IMR-90 (cell line): ENCODE measurements around the gene PBRM1. TPM values are rescaled to one million over a fixed set of nuclear protein-coding genes. Genes with fewer than 3 reads are reported as not detected.

Source experiments
- ATAC-seq: fragments of 200-7000 bp; cut with Tn5 transposase; 2 replicates; pipeline ENCODE4 v1.9.1; 2020; ENCODE audit warnings: low read depth, mild to moderate bottlenecking, moderate library complexity
- BruUV-seq: library from RNA; stranded (reverse); fragments of 400-500 nt; replicated peaks from 2 replicates; lab custom pipeline; 2021; lab: Mats Ljungman, UMichigan
- CTCF ChIA-PET: fragments of 300-600 bp; formaldehyde crosslinking; extraction: SDS; loops from one replicate; lab custom pipeline; 2021; ENCODE audit warnings: antibody characterized with exemption; lab: Yijun Ruan, JAX
- POLR2A ChIA-PET: fragments of 300-600 bp; sonication (Branson Sonifier 250); formaldehyde crosslinking; loops from one replicate; lab custom pipeline; 2022; ENCODE audit warnings: antibody characterized with exemption; ENCODE audit not compliant: unreplicated experiment; lab: Charles Lee
- DNase-seq: peaks from one replicate; pipeline ENCODE4 v3.0.0; 2013
- H2AFZ ChIP-seq: replicated peaks from 2 replicates; pipeline ENCODE3; 2013; ENCODE audit warnings: low read length, mild to moderate bottlenecking; ENCODE audit not compliant: poor library complexity
- H2AK5ac ChIP-seq: 2 replicates; pipeline ENCODE4 v1.6.1; 2013; ENCODE audit warnings: low read depth, low read length, inconsistent platforms
- H2AK9ac ChIP-seq: replicated peaks from 2 replicates; pipeline ENCODE3; 2013; ENCODE audit warnings: mild to moderate bottlenecking, low read depth, low read length, moderate library complexity; ENCODE audit not compliant: poor library complexity
- H2BK120ac ChIP-seq: 2 replicates; pipeline ENCODE4 v1.6.1; 2013; ENCODE audit warnings: low read depth, low read length, inconsistent platforms
- H2BK15ac ChIP-seq: 3 replicates; pipeline ENCODE4 v1.6.1; 2013; ENCODE audit warnings: low read depth, low read length, inconsistent platforms
- H2BK20ac ChIP-seq: 2 replicates; pipeline ENCODE4 v1.6.1; 2013; ENCODE audit warnings: low read depth, mild to moderate bottlenecking, inconsistent platforms, low read length, moderate library complexity
- H2BK5ac ChIP-seq: 2 replicates; pipeline ENCODE4 v1.6.1; 2013; ENCODE audit warnings: mild to moderate bottlenecking, low read depth, low read length, inconsistent platforms; ENCODE audit not compliant: poor library complexity, severe bottlenecking
- H3K14ac ChIP-seq: replicated peaks from 2 replicates; pipeline ENCODE4 v1.6.1; 2013; ENCODE audit warnings: low read depth, low read length, inconsistent platforms
- H3K18ac ChIP-seq: 2 replicates; pipeline ENCODE4 v1.6.1; 2013; ENCODE audit warnings: low read depth, low read length, control low read depth
- H3K23ac ChIP-seq: 2 replicates; pipeline ENCODE4 v1.6.1; 2013; ENCODE audit warnings: low read depth, low read length, inconsistent platforms
- H3K27ac ChIP-seq: 2 replicates; pipeline ENCODE4 v1.5.1; 2013; ENCODE audit warnings: mild to moderate bottlenecking, control low read depth, low read length; ENCODE audit not compliant: insufficient read depth
- H3K27me3 ChIP-seq: 2 replicates; pipeline ENCODE4 v1.6.1; 2013; ENCODE audit warnings: low read length; ENCODE audit not compliant: control insufficient read depth, insufficient read depth
- H3K36me3 ChIP-seq: 2 replicates; pipeline ENCODE4 v1.6.1; 2013; ENCODE audit warnings: low read length, mixed read lengths; ENCODE audit not compliant: control insufficient read depth, insufficient read depth
- H3K4ac ChIP-seq: 2 replicates; pipeline ENCODE4 v1.6.1; 2013; ENCODE audit warnings: low read depth, low read length, inconsistent platforms
- H3K4me1 ChIP-seq: 2 replicates; pipeline ENCODE4 v1.6.1; 2013; ENCODE audit warnings: low read length, mixed read lengths; ENCODE audit not compliant: control insufficient read depth, insufficient read depth
- H3K4me2 ChIP-seq: 2 replicates; pipeline ENCODE4 v1.6.1; 2013; ENCODE audit warnings: low read depth, mild to moderate bottlenecking, control low read depth, low read length, moderate library complexity
- H3K4me3 ChIP-seq: 2 replicates; pipeline ENCODE4 v1.5.1; 2013; ENCODE audit warnings: low read depth, mild to moderate bottlenecking, control low read depth, low read length, moderate library complexity; ENCODE audit not compliant: insufficient read depth
- H3K56ac ChIP-seq: 2 replicates; pipeline ENCODE4 v1.6.1; 2013; ENCODE audit warnings: low read length, inconsistent platforms; ENCODE audit not compliant: insufficient read depth; ENCODE audit errors: extremely low read depth
- H3K79me1 ChIP-seq, 2 experiments: 2 replicates each; pipeline ENCODE4 v1.6.1; 2013; ENCODE audit warnings: low read length in 2 of 2, inconsistent platforms in 1 of 2, low read depth in 1 of 2
- H3K9ac ChIP-seq: 2 replicates; pipeline ENCODE4 v1.6.1; 2013; ENCODE audit warnings: low read depth, low read length, control low read depth
- H3K9me1 ChIP-seq: 2 replicates; pipeline ENCODE4 v1.6.1; 2013; ENCODE audit warnings: low read length, inconsistent platforms; ENCODE audit not compliant: insufficient read depth
- H3K9me3 ChIP-seq: 2 replicates; pipeline ENCODE4 v1.6.1; 2013; ENCODE audit warnings: low read length; ENCODE audit not compliant: control insufficient read depth, insufficient read depth
- H4K20me1 ChIP-seq: 2 replicates; pipeline ENCODE4 v1.6.1; 2013; ENCODE audit warnings: low read length, inconsistent platforms; ENCODE audit not compliant: insufficient read depth
- H4K5ac ChIP-seq: 2 replicates; pipeline ENCODE4 v1.6.1; 2013; ENCODE audit warnings: mild to moderate bottlenecking, low read depth, low read length, control low read depth
- H4K8ac ChIP-seq, 2 experiments: 2 replicates each; pipeline ENCODE4 v1.6.1; 2013; ENCODE audit warnings: low read depth in 2 of 2, low read length in 2 of 2, control low read depth in 1 of 2, inconsistent platforms in 1 of 2
- H4K91ac ChIP-seq: 2 replicates; pipeline ENCODE4 v1.6.1; 2013; ENCODE audit warnings: low read depth, low read length, inconsistent platforms; ENCODE audit not compliant: insufficient read depth
- CHD1 ChIP-seq: IDR thresholded peaks from 2 replicates; pipeline ENCODE4 v1.6.1; 2012; ENCODE audit warnings: low read depth, low read length, improper control_type of control experiment
- FOS ChIP-seq: fragments of 150-350 bp; IDR thresholded peaks from 2 replicates; pipeline ENCODE4 v1.6.1; 2016; ENCODE audit warnings: low read depth, low read length
- MAFK ChIP-seq: IDR thresholded peaks from 2 replicates; pipeline ENCODE4 v1.6.1; 2012; ENCODE audit warnings: low read depth, low read length, improper control_type of control experiment
- WGBS, 2 experiments: methylation state at CpG; one replicate each; pipeline versions ENCODE4 v1.1.5 to v1.1.7; 2013; ENCODE audit warnings: missing lambda C conversion rate in 2 of 2; ENCODE audit not compliant: insufficient read length in 1 of 2; ENCODE audit errors: extremely low coverage in 2 of 2; 5-methylcytosine and 5-hydroxymethylcytosine counted together
- dilution Hi-C: fragments of 300-500 bp; cut with HindIII; formaldehyde crosslinking; loops from one replicate; pipeline ENCODE4 v1.14.3; 2018; ENCODE audit warnings: low sequenced_read_pairs; ENCODE audit not compliant: unreplicated experiment
- in situ Hi-C: fragments of 300-500 bp; cut with MboI; formaldehyde crosslinking; loops from 3 replicates; pipeline ENCODE4 v1.14.3; 2019; ENCODE audit warnings: low sequenced_read_pairs, inconsistent platforms, mixed read lengths
- intact Hi-C: fragments of 100-400 bp; cut with micrococcal nuclease; formaldehyde crosslinking; loops from 2 replicates; pipeline ENCODE4 v1.10.0; 2022
- polyA plus RNA-seq, 3 experiments: library from polyadenylated mRNA; depleted of rRNA; stranded (reverse); fragments of >200 nt; gene quantifications; 2 replicates each; pipeline ENCODE4 v1.2.3, GENCODE V29; 2012; ENCODE audit warnings: low replicate concordance in 1 of 3
- total RNA-seq: library from RNA; depleted of rRNA; stranded (reverse); fragments of >200 nt; gene quantifications from 2 replicates; pipeline ENCODE4 v1.2.3, GENCODE V29; 2012
- TF ChIP-seq, protein P1 (sequence below): fragments of 150-350 bp; IDR thresholded peaks from 2 replicates; pipeline ENCODE4 v1.6.1; 2016; ENCODE audit warnings: low read depth, mild to moderate bottlenecking, low read length, moderate library complexity, borderline replicate concordance
- TF ChIP-seq, protein P2 (sequence below): conservative IDR thresholded peaks from 2 replicates; pipeline ENCODE4 v1.5.1; 2012; ENCODE audit warnings: mild to moderate bottlenecking, low read depth, low read length, improper control_type of control experiment

Gene PBRM1
- total and polyA plus RNA-seq, 2 of the 4 experiments (the other 2 are of a cell fraction): 16.5 to 72.6 TPM

DNA sequence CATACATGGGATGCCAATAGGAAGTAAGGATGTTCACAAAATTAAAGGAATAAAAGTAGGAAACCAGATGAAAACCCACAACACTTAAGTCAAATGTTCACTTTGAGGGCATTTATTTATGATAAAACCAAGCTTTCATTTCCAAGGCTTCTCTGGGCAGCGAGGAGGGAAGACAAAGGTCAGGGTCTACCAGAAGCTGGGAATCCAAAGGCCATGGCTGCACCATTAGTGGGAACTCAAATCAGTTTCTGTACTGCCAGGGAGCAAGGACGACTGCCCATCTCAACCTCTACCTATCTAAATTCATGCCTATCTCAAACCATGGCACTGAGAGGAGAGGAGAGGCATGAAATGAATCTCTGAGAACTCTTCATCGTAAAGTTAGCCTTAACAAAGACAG is 22.6 kb downstream of the PBRM1 start (continued):
- TF ChIP-seq, protein P1, sequence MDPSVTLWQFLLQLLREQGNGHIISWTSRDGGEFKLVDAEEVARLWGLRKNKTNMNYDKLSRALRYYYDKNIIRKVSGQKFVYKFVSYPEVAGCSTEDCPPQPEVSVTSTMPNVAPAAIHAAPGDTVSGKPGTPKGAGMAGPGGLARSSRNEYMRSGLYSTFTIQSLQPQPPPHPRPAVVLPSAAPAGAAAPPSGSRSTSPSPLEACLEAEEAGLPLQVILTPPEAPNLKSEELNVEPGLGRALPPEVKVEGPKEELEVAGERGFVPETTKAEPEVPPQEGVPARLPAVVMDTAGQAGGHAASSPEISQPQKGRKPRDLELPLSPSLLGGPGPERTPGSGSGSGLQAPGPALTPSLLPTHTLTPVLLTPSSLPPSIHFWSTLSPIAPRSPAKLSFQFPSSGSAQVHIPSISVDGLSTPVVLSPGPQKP: no peak
- TF ChIP-seq CHD1: no peak

DNA sequence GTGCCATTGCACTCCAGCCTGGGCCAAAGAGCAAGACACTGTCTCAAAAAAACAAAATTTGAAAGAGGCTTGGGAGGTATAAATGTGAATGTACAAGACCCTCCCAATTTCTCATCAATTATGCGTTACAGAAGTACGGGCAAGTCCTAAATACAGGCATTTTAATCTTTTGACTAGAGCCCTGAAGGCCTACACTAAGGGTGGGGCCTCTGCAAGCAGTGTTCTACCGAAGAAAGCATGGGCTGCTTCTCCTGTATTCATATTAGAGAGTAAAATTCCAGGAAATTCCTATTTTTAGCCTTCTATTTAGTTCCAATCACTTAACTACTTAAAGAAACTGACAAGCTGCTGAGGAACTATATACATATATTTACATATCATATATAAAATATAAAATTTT is 25.7 kb downstream of the PBRM1 start:
- TF ChIP-seq, protein P2, sequence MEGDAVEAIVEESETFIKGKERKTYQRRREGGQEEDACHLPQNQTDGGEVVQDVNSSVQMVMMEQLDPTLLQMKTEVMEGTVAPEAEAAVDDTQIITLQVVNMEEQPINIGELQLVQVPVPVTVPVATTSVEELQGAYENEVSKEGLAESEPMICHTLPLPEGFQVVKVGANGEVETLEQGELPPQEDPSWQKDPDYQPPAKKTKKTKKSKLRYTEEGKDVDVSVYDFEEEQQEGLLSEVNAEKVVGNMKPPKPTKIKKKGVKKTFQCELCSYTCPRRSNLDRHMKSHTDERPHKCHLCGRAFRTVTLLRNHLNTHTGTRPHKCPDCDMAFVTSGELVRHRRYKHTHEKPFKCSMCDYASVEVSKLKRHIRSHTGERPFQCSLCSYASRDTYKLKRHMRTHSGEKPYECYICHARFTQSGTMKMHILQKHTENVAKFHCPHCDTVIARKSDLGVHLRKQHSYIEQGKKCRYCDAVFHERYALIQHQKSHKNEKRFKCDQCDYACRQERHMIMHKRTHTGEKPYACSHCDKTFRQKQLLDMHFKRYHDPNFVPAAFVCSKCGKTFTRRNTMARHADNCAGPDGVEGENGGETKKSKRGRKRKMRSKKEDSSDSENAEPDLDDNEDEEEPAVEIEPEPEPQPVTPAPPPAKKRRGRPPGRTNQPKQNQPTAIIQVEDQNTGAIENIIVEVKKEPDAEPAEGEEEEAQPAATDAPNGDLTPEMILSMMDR: no peak
- TF ChIP-seq MAFK (no peak), FOS (no peak)
- intact Hi-C loops (no loop called here), in situ Hi-C loops (no loop called here), dilution Hi-C loops (no loop called here)
- CTCF ChIA-PET: interaction anchor here (0.6 kb wide), 1 partner anchor 233 kb away, joined by 6 read pairs; no protein-coding TSS in a partner anchor
- H3K9ac ChIP-seq: no peak overlapping the region
- peaks cover 40% of the 10 kb centered on the region for H3K36me3 ChIP-seq
- no peak overlapping the region for H3K27ac ChIP-seq
- no peak overlapping the region for H3K18ac ChIP-seq
- H3K9me3 ChIP-seq: no peaks in the 10 kb centered on the region
- no peak overlapping the region for H2BK120ac ChIP-seq
- no peak overlapping the region for H2BK15ac ChIP-seq
- 0 out of 2 replicates have a peak, but pooled peaks cover 2% of the 10 kb centered on the region for H3K9me1 ChIP-seq
- H4K5ac ChIP-seq: no peak overlapping the region
- ATAC-seq: no peak
- POLR2A ChIA-PET: no interaction called here
- H3K79me1 ChIP-seq: peaks cover 24 to 25% of the 10 kb centered on the region in 2 experiments
- H3K23ac ChIP-seq: no peak overlapping the region
- H2AK9ac ChIP-seq: no peak overlapping the region
- no peak overlapping the region for H2AK5ac ChIP-seq
- WGBS, 2 experiments: no CpG with 5 or more reads among the region's 3 CpGs
- H2BK20ac ChIP-seq: no peak overlapping the region
- H4K20me1 ChIP-seq: no peaks in the 10 kb centered on the region
- H3K4me1 ChIP-seq: no peaks in the 10 kb centered on the region
- H2AFZ ChIP-seq: no peak overlapping the region
- no peak overlapping the region for H3K4me3 ChIP-seq
- H3K27me3 ChIP-seq: no peaks in the 10 kb centered on the region
- H3K14ac ChIP-seq: no peak overlapping the region
- no peak overlapping the region for H4K91ac ChIP-seq
- H3K4me2 ChIP-seq: no peak overlapping the region
- H3K56ac ChIP-seq: no peak overlapping the region
- H4K8ac ChIP-seq: no peak overlapping the region
- no TSS peak for BruUV-seq
- no peak overlapping the region for H2BK5ac ChIP-seq
- no peak overlapping the region for H3K4ac ChIP-seq
- no peak for DNase-seq
